Prostate gland (tissue), 2 donors: ENCODE measurements around the gene BHLHA15.

Experiments
- POLR2A ChIP-seq: fragments of 450-650 bp; IDR thresholded peaks from one replicate; pipeline ENCODE4 v1.6.1; 2016; ENCODE audit warnings: antibody characterized with exemption, mild to moderate bottlenecking
- POLR2AphosphoS5 ChIP-seq: sonication (generic); formaldehyde crosslinking; IDR thresholded peaks from one replicate; pipeline ENCODE4 v1.6.1; 2017; ENCODE audit warnings: antibody characterized with exemption
- TF ChIP-seq, protein P1 (sequence below), 4 experiments: fragments of 200-600 bp in 2 of 4; fragments of 450-650 bp in 2 of 4; sonication (generic) in 2 of 4; IDR thresholded peaks; 1 replicate in 3 of 4; 2 replicates in 1 of 4; pipeline ENCODE4 v1.5.1; 2016 to 2019; ENCODE audit warnings: antibody characterized with exemption in 4 of 4, mild to moderate bottlenecking in 2 of 4, moderate library complexity in 2 of 4

DNA sequence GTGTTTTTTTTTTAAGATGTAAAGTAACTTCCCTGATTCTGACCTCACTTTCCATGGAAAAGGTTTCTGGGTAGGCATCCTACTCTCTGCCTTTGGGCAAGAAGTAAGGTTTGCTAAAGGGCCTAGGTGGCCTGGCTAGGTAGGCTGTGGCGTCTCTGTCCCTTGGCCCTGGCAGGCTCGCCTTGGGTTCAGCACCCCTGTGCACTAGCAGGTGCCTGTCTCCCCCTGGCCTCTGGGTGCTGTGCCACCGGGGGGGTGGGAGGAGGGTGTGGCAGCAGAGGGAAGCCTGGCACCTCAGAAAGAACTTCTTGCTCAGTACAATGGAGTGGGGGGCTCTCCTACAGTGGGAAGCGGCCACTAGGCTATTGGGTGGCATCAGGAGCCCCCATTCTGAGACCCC, 26.8 kb downstream of the BHLHA15 start:
- no peak for TF ChIP-seq POLR2AphosphoS5
- TF ChIP-seq, protein P1, sequence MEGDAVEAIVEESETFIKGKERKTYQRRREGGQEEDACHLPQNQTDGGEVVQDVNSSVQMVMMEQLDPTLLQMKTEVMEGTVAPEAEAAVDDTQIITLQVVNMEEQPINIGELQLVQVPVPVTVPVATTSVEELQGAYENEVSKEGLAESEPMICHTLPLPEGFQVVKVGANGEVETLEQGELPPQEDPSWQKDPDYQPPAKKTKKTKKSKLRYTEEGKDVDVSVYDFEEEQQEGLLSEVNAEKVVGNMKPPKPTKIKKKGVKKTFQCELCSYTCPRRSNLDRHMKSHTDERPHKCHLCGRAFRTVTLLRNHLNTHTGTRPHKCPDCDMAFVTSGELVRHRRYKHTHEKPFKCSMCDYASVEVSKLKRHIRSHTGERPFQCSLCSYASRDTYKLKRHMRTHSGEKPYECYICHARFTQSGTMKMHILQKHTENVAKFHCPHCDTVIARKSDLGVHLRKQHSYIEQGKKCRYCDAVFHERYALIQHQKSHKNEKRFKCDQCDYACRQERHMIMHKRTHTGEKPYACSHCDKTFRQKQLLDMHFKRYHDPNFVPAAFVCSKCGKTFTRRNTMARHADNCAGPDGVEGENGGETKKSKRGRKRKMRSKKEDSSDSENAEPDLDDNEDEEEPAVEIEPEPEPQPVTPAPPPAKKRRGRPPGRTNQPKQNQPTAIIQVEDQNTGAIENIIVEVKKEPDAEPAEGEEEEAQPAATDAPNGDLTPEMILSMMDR (IDR thresholded peaks at IDR 0.05): no peak
- TF ChIP-seq POLR2A: no peak
